HTERT RPE-1 (cell line): ENCODE results near the gene ECE1.
"Not testable (repeated sequence)": the region's sequence is repeated elsewhere in the genome, so short reads cannot be mapped to it uniquely, and the experiment has no call there.

ENCODE experiments used
- in situ Hi-C: fragments of 300-500 bp; cut with MboI; formaldehyde crosslinking; loops from 4 replicates; pipeline ENCODE4 v1.14.3; 2020; ENCODE audit warnings: low sequenced_read_pairs

The ECE1 gene

GRCh38 chr1:21292984-21293536, 2.8 kb upstream of the ECE1 start:
- in situ Hi-C loops = no loop called here

- in situ Hi-C loops = no loop called here
These were observed 2.3 kb upstream of the ECE1 start for GRCh38 chr1:21292503-21292983.

GRCh38 chr1:21291964-21292363, 1.7 kb upstream of the ECE1 start:
- in situ Hi-C loops = no loop called here

GRCh38 chr1:21291184-21291583, 921 bp upstream of the ECE1 start:
- in situ Hi-C loops = no loop called here

GRCh38 chr1:21290546-21290944, 282 bp upstream of the ECE1 start:
- in situ Hi-C loops = no loop called here

- in situ Hi-C loops = no loop called here
These were observed 1.1 kb downstream of the ECE1 start for GRCh38 chr1:21289127-21289526.

GRCh38 chr1:21287905-21288514, 2.3 kb downstream of the ECE1 start:
- in situ Hi-C loops = no loop called here

- in situ Hi-C loops = not testable (repeated sequence)
These were observed 4.9 kb downstream of the ECE1 start for GRCh38 chr1:21285386-21285785.

GRCh38 chr1:21285055-21285372, 5.2 kb downstream of the ECE1 start:
- in situ Hi-C loops = no loop called here

GRCh38 chr1:21284206-21285054, 5.8 kb downstream of the ECE1 start:
- in situ Hi-C loops = no loop called here

GRCh38 chr1:21283524-21283923, 6.7 kb downstream of the ECE1 start:
- in situ Hi-C loops = no loop called here

- in situ Hi-C loops = not testable (repeated sequence)
These were observed 8.2 kb downstream of the ECE1 start for GRCh38 chr1:21282020-21282419.

- in situ Hi-C loops = no loop called here
These were observed 9.8 kb downstream of the ECE1 start for GRCh38 chr1:21280482-21280881.

GRCh38 chr1:21280011-21280471, 10.2 kb downstream of the ECE1 start:
- in situ Hi-C loops = no loop called here

- in situ Hi-C loops = no loop called here
These were observed 11.1 kb downstream of the ECE1 start for GRCh38 chr1:21278860-21279845.

GRCh38 chr1:21278208-21278859, 11.9 kb downstream of the ECE1 start:
- in situ Hi-C loops = no loop called here

GRCh38 chr1:21277180-21277579, 13.1 kb downstream of the ECE1 start:
- in situ Hi-C loops = no loop called here

- in situ Hi-C loops = no loop called here
These were observed 17.7 kb downstream of the ECE1 start for GRCh38 chr1:21272540-21272939.

- in situ Hi-C loops = no loop called here
These were observed 18.7 kb downstream of the ECE1 start for GRCh38 chr1:21271550-21271949.

- in situ Hi-C loops = no loop called here
These were observed 20.1 kb downstream of the ECE1 start for GRCh38 chr1:21270086-21270689.
